ENCODE data around the gene ITGB8.

DNA sequence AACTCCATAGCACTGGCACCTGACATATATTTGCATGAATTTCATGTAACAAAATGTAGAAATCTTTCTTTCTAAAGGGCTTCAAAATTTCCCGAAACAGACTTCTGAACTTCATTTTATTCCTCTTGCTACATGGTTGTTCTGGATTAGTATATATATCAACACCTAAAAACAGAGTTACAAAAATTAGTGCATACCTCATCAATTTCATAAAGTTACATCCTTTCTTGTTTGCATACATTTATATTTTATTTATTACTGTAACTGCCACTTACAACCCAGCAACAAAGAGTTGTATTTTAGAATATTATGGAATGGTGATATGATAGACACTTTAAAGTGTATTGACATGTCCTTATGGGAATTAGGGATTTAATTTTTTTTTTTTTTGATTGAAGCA is 2.0 kb upstream of the ITGB8 start:
- TF ChIP-seq EZH2 (IDR thresholded peaks at IDR 0.05; ENCODE audit: insufficient read depth, poor library complexity, severe bottlenecking) (no peak), EZH2phosphoT487 (IDR thresholded peaks at IDR 0.05; ENCODE audit: insufficient read depth, low read depth) (no peak)

Data from GM23248 (cell line).